ENCODE data around the gene SHC2.
"Not testable (repeated sequence)": the region's sequence is repeated elsewhere in the genome, so short reads cannot be mapped to it uniquely, and the experiment has no call there.

SHC2 gene

GRCh38 chr19:383040-383439, 77.8 kb downstream of the SHC2 start:
- H3K9me3 ChIP-seq (ENCODE audit: control insufficient read depth, insufficient read depth, low read depth, low read length) = peaks cover 10% of the 10 kb centered on the region; the same call in 1 of the 2 replicates
- peaks cover 18% of the 10 kb centered on the region for H3K4me1 ChIP-seq (ENCODE audit: control insufficient read depth, insufficient read depth, low read length)
- no peak overlapping the region for H3K27ac ChIP-seq (ENCODE audit: low read depth, low read length)
- no peak overlapping the region for H3K4me3 ChIP-seq (ENCODE audit: low read depth, low read length)
- no peak overlapping the region for H3K9ac ChIP-seq (ENCODE audit: low read length)
- no peaks in the 10 kb centered on the region for H3K36me3 ChIP-seq (ENCODE audit: control insufficient read depth, insufficient read depth, low read length)
- H3K27me3 ChIP-seq (ENCODE audit: control insufficient read depth, insufficient read depth, low read length) = peaks cover 15% of the 10 kb centered on the region

GRCh38 chr19:382578-382977, 78.3 kb downstream of the SHC2 start:
- H3K27ac ChIP-seq (ENCODE audit: low read depth, low read length); H3K9me3 ChIP-seq (ENCODE audit: control insufficient read depth, insufficient read depth, low read depth, low read length); H3K36me3 ChIP-seq (ENCODE audit: control insufficient read depth, insufficient read depth, low read length); H3K4me3 ChIP-seq (ENCODE audit: low read depth, low read length); H3K9ac ChIP-seq (ENCODE audit: low read length): not testable (repeated sequence)
- Histone ChIP-seq H3K27me3 (ENCODE audit: control insufficient read depth, insufficient read depth, low read length) (peaks cover 15% of the 10 kb centered on the region), H3K4me1 (ENCODE audit: control insufficient read depth, insufficient read depth, low read length) (peaks cover 15% of the 10 kb centered on the region)

- not testable (repeated sequence) for H3K9ac ChIP-seq (ENCODE audit: low read length); H3K4me3 ChIP-seq (ENCODE audit: low read depth, low read length); H3K36me3 ChIP-seq (ENCODE audit: control insufficient read depth, insufficient read depth, low read length); H3K9me3 ChIP-seq (ENCODE audit: control insufficient read depth, insufficient read depth, low read depth, low read length); H3K27ac ChIP-seq (ENCODE audit: low read depth, low read length)
- Histone ChIP-seq H3K4me1 (ENCODE audit: control insufficient read depth, insufficient read depth, low read length) (peaks cover 13% of the 10 kb centered on the region), H3K27me3 (ENCODE audit: control insufficient read depth, insufficient read depth, low read length) (peaks cover 15% of the 10 kb centered on the region)
Measured at GRCh38 chr19:381901-382300, 78.9 kb downstream of the SHC2 start.

GRCh38 chr19:380618-381219, 80.1 kb downstream of the SHC2 start:
- not testable (repeated sequence) for H3K4me1 ChIP-seq (ENCODE audit: control insufficient read depth, insufficient read depth, low read length); H3K27ac ChIP-seq (ENCODE audit: low read depth, low read length); H3K36me3 ChIP-seq (ENCODE audit: control insufficient read depth, insufficient read depth, low read length); H3K9me3 ChIP-seq (ENCODE audit: control insufficient read depth, insufficient read depth, low read depth, low read length); H3K4me3 ChIP-seq (ENCODE audit: low read depth, low read length); H3K9ac ChIP-seq (ENCODE audit: low read length)
- H3K27me3 ChIP-seq (ENCODE audit: control insufficient read depth, insufficient read depth, low read length) = peaks cover 15% of the 10 kb centered on the region

GRCh38 chr19:379796-380195, 81.0 kb downstream of the SHC2 start:
- Histone ChIP-seq H3K36me3 (ENCODE audit: control insufficient read depth, insufficient read depth, low read length) (no peaks in the 10 kb centered on the region), H3K27me3 (ENCODE audit: control insufficient read depth, insufficient read depth, low read length) (peaks cover 18% of the 10 kb centered on the region), H3K4me3 (ENCODE audit: low read depth, low read length) (no peak overlapping the region), H3K27ac (ENCODE audit: low read depth, low read length) (no peak overlapping the region), H3K4me1 (ENCODE audit: control insufficient read depth, insufficient read depth, low read length) (peaks cover 7% of the 10 kb centered on the region), H3K9me3 (ENCODE audit: control insufficient read depth, insufficient read depth, low read depth, low read length) (peaks cover 10% of the 10 kb centered on the region; the same call in 1 of the 2 replicates), H3K9ac (ENCODE audit: low read length) (no peak overlapping the region)

GRCh38 chr19:378706-379105, 82.1 kb downstream of the SHC2 start:
- no peak overlapping the region for H3K27ac ChIP-seq (ENCODE audit: low read depth, low read length)
- H3K4me3 ChIP-seq (ENCODE audit: low read depth, low read length) = no peak overlapping the region
- H3K27me3 ChIP-seq (ENCODE audit: control insufficient read depth, insufficient read depth, low read length) = peaks cover 24% of the 10 kb centered on the region
- H3K9ac ChIP-seq (ENCODE audit: low read length) = no peak overlapping the region
- H3K4me1 ChIP-seq (ENCODE audit: control insufficient read depth, insufficient read depth, low read length) = no peaks in the 10 kb centered on the region
- peaks cover 10% of the 10 kb centered on the region; the same call in 1 of the 2 replicates for H3K9me3 ChIP-seq (ENCODE audit: control insufficient read depth, insufficient read depth, low read depth, low read length)
- no peaks in the 10 kb centered on the region for H3K36me3 ChIP-seq (ENCODE audit: control insufficient read depth, insufficient read depth, low read length)

GRCh38 chr19:377801-378581, 82.8 kb downstream of the SHC2 start:
- Histone ChIP-seq H3K27ac (ENCODE audit: low read depth, low read length) (no peak overlapping the region), H3K9ac (ENCODE audit: low read length) (no peak overlapping the region), H3K36me3 (ENCODE audit: control insufficient read depth, insufficient read depth, low read length) (no peaks in the 10 kb centered on the region), H3K4me3 (ENCODE audit: low read depth, low read length) (no peak overlapping the region), H3K4me1 (ENCODE audit: control insufficient read depth, insufficient read depth, low read length) (no peaks in the 10 kb centered on the region), H3K27me3 (ENCODE audit: control insufficient read depth, insufficient read depth, low read length) (peaks cover 28% of the 10 kb centered on the region), H3K9me3 (ENCODE audit: control insufficient read depth, insufficient read depth, low read depth, low read length) (peaks cover 10% of the 10 kb centered on the region; the same call in 1 of the 2 replicates)

- Histone ChIP-seq H3K4me1 (ENCODE audit: control insufficient read depth, insufficient read depth, low read length) (no peaks in the 10 kb centered on the region), H3K4me3 (ENCODE audit: low read depth, low read length) (no peak overlapping the region), H3K36me3 (ENCODE audit: control insufficient read depth, insufficient read depth, low read length) (no peaks in the 10 kb centered on the region), H3K27ac (ENCODE audit: low read depth, low read length) (no peak overlapping the region), H3K9me3 (ENCODE audit: control insufficient read depth, insufficient read depth, low read depth, low read length) (peaks cover 1% of the 10 kb centered on the region; the same call in 1 of the 2 replicates), H3K9ac (ENCODE audit: low read length) (no peak overlapping the region), H3K27me3 (ENCODE audit: control insufficient read depth, insufficient read depth, low read length) (peaks cover 26% of the 10 kb centered on the region; the same call in 1 of the 2 replicates)
Measured at GRCh38 chr19:376111-376470, 84.7 kb downstream of the SHC2 start.

- H3K4me3 ChIP-seq (ENCODE audit: low read depth, low read length) = no peak overlapping the region
- no peak overlapping the region for H3K9ac ChIP-seq (ENCODE audit: low read length)
- H3K4me1 ChIP-seq (ENCODE audit: control insufficient read depth, insufficient read depth, low read length) = no peaks in the 10 kb centered on the region
- no peaks in the 10 kb centered on the region for H3K9me3 ChIP-seq (ENCODE audit: control insufficient read depth, insufficient read depth, low read depth, low read length)
- H3K27ac ChIP-seq (ENCODE audit: low read depth, low read length) = no peak overlapping the region
- peaks cover 26% of the 10 kb centered on the region; the same call in 1 of the 2 replicates for H3K27me3 ChIP-seq (ENCODE audit: control insufficient read depth, insufficient read depth, low read length)
- no peaks in the 10 kb centered on the region for H3K36me3 ChIP-seq (ENCODE audit: control insufficient read depth, insufficient read depth, low read length)
Measured at GRCh38 chr19:375395-376110, 85.3 kb downstream of the SHC2 start.

- H3K9ac ChIP-seq (ENCODE audit: low read length) = no peak overlapping the region
- no peaks in the 10 kb centered on the region for H3K36me3 ChIP-seq (ENCODE audit: control insufficient read depth, insufficient read depth, low read length)
- H3K4me1 ChIP-seq (ENCODE audit: control insufficient read depth, insufficient read depth, low read length) = no peaks in the 10 kb centered on the region
- no peak overlapping the region for H3K4me3 ChIP-seq (ENCODE audit: low read depth, low read length)
- H3K9me3 ChIP-seq (ENCODE audit: control insufficient read depth, insufficient read depth, low read depth, low read length) = no peaks in the 10 kb centered on the region
- peaks cover 26% of the 10 kb centered on the region; the same call in 1 of the 2 replicates for H3K27me3 ChIP-seq (ENCODE audit: control insufficient read depth, insufficient read depth, low read length)
- no peak overlapping the region for H3K27ac ChIP-seq (ENCODE audit: low read depth, low read length)
Measured at GRCh38 chr19:374886-375235, 86.0 kb downstream of the SHC2 start.

Measured in HUES6 (cell line).